ENCODE results near the gene SCGB2B2.

GRCh38 chr19:34667349-34668076 lies 9.4 kb downstream of the SCGB2B2 start:
- no peak for TF ChIP-seq CTCF (IDR thresholded peaks at IDR 0.05)
- TF ChIP-seq POLR2AphosphoS5 (IDR thresholded peaks at IDR 0.05), result no peak
